Measurements from ENCODE around the gene SEC16B.

- no peak for TF ChIP-seq EP300 (IDR thresholded peaks at IDR 0.05)
- no peak for TF ChIP-seq POLR2A (IDR thresholded peaks at IDR 0.05)
- TF ChIP-seq POLR2AphosphoS5 (IDR thresholded peaks at IDR 0.05), result no peak
Measured at GRCh38 chr1:177976596-177976995, 6.7 kb upstream of the SEC16B start.
